HepG2 (cell line): ENCODE results near the gene ZDHHC11.

ENCODE experiments used
- CTCF ChIP-seq: sonication (generic); formaldehyde crosslinking; IDR thresholded peaks from 2 replicates; pipeline ENCODE4 v1.5.0; 2020; ENCODE audit warnings: mild to moderate bottlenecking, missing genetic modification reagents, moderate library complexity
- EZH2 ChIP-seq: conservative IDR thresholded peaks from 2 replicates; pipeline ENCODE4 v1.6.1; 2012; ENCODE audit warnings: mild to moderate bottlenecking, low read depth, low read length, moderate library complexity
- MTF1 ChIP-seq: sonication (generic); formaldehyde crosslinking; IDR thresholded peaks from 2 replicates; pipeline ENCODE4 v1.5.0; 2020; ENCODE audit warnings: missing genetic modification reagents
- POLR2AphosphoS5 ChIP-seq: IDR thresholded peaks from 2 replicates; pipeline ENCODE4 v1.6.1; 2012; ENCODE audit warnings: low read depth, low read length
- RAD21 ChIP-seq: fragments of 450-650 bp; formaldehyde crosslinking; IDR thresholded peaks from 2 replicates; pipeline ENCODE4 v1.5.0; 2020; ENCODE audit warnings: mild to moderate bottlenecking
- SRF ChIP-seq: IDR thresholded peaks from 2 replicates; pipeline ENCODE4 v1.6.1; 2011; ENCODE audit warnings: mild to moderate bottlenecking, low read depth, low read length, moderate library complexity
- ZBTB1 ChIP-seq: sonication (generic); formaldehyde crosslinking; IDR thresholded peaks from 2 replicates; pipeline ENCODE4 v1.4.0; 2020; ENCODE audit warnings: missing genetic modification reagents, borderline replicate concordance
- ZNF260 ChIP-seq: sonication (generic); formaldehyde crosslinking; IDR thresholded peaks from 2 replicates; pipeline ENCODE4 v1.4.0; 2020; ENCODE audit warnings: missing genetic modification reagents, low read depth, mild to moderate bottlenecking, borderline replicate concordance
- ZNF615 ChIP-seq: sonication (generic); formaldehyde crosslinking; IDR thresholded peaks from 2 replicates; pipeline ENCODE4 v1.5.0; 2020; ENCODE audit warnings: mild to moderate bottlenecking, missing genetic modification reagents, borderline replicate concordance
- ZNF83 ChIP-seq: sonication (generic); formaldehyde crosslinking; IDR thresholded peaks from 2 replicates; pipeline ENCODE4 v1.4.0; 2020; ENCODE audit warnings: missing genetic modification reagents, mild to moderate bottlenecking, borderline replicate concordance
- TF ChIP-seq, protein P1 (sequence below): sonication (generic); formaldehyde crosslinking; IDR thresholded peaks from 2 replicates; pipeline ENCODE4 v1.8.0; 2023; ENCODE audit warnings: mild to moderate bottlenecking, missing genetic modification reagents

DNA sequence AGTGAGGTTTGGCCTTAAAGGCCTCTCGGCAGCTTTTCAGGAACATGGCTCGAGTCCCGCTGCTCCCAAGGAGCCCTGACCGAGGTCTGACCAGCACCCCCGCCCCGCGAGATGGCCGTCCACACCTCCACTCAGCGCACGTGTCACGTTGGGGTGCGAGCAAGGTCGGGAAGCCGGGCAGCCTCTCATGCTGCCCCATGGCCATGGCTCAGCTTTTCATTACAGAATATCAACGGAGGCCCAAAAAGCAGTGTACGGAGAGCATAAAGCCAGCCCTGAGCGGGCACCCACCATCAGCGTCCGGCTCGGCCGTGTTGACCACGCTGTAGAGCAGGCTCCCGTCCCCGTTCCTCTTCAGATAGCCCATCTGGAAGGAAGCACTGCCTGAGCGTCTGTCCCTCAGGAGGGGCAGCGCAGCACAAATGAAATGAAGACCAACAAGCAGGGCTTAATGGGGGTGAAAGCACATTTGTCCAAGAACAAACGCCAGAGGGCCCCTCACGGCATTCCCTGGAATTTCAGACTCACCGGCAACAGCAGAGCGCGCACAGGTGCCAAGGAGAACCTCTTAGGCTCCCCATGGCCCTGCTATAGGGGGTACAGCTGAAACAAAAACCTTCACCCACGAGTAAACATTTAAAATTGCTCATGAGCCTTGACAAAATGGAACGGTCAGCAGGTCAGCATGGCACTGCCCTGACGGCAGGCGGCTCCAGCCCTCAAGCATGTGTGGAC is 30.2 kb upstream of the ZDHHC11 start:
- TF ChIP-seq SRF (no peak), ZBTB1 (no peak), CTCF (CRISPR knock-in tag) (no peak), RAD21 (CRISPR knock-in tag) (no peak), POLR2AphosphoS5 (no peak), ZNF83 (CRISPR knock-in tag) (no peak), ZNF615 (no peak), MTF1 (CRISPR knock-in tag) (no peak), ZNF260 (no peak), EZH2 (no peak)
- TF ChIP-seq, protein P1, sequence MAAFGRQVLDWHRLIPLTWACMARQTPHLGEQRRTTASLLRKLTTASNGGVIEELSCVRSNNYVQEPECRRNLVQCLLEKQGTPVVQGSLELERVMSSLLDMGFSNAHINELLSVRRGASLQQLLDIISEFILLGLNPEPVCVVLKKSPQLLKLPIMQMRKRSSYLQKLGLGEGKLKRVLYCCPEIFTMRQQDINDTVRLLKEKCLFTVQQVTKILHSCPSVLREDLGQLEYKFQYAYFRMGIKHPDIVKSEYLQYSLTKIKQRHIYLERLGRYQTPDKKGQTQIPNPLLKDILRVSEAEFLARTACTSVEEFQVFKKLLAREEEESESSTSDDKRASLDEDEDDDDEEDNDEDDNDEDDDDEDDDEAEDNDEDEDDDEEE = no peak
